GM18870 (cell line): ENCODE results near the gene CPN1.
"Not testable (repeated sequence)": the region's sequence is repeated elsewhere in the genome, so short reads cannot be mapped to it uniquely, and the experiment has no call there.

Experiments
- ATAC-seq: cut with Tn5 transposase; IDR thresholded peaks from one replicate; pipeline ENCODE4 v1.9.1; 2021; ENCODE audit warnings: moderate library complexity; ENCODE audit not compliant: unreplicated experiment

Gene CPN1

GRCh38 chr10:100081075-100082001, at the start of gene CPN1:
Gene CPN1, minus strand, starts transcription at chr10:100081869. Its CDS starts 244 bp downstream, at chr10:100081625.
- ATAC-seq: no peak

GRCh38 chr10:100130831-100131230, 49.2 kb upstream of the CPN1 start:
- no peak for ATAC-seq

- ATAC-seq: no peak
Measured at GRCh38 chr10:100129424-100129823, 47.8 kb upstream of the CPN1 start.

GRCh38 chr10:100128951-100129350, 47.3 kb upstream of the CPN1 start:
- no peak for ATAC-seq

GRCh38 chr10:100125335-100125734, 43.7 kb upstream of the CPN1 start:
- ATAC-seq: not testable (repeated sequence)

GRCh38 chr10:100124097-100124496, 42.4 kb upstream of the CPN1 start:
- ATAC-seq: no peak

GRCh38 chr10:100122780-100123179, 41.1 kb upstream of the CPN1 start:
- no peak for ATAC-seq

- no peak for ATAC-seq
Measured at GRCh38 chr10:100120550-100120949, 38.9 kb upstream of the CPN1 start.

GRCh38 chr10:100119726-100120125, 38.1 kb upstream of the CPN1 start:
- no peak for ATAC-seq

GRCh38 chr10:100114976-100115770, 33.5 kb upstream of the CPN1 start:
- no peak for ATAC-seq

GRCh38 chr10:100114460-100114859, 32.8 kb upstream of the CPN1 start:
- ATAC-seq: no peak

GRCh38 chr10:100109670-100110069, 28.0 kb upstream of the CPN1 start:
- ATAC-seq: no peak

GRCh38 chr10:100106865-100107264, 25.2 kb upstream of the CPN1 start:
- no peak for ATAC-seq

- ATAC-seq: no peak
Measured at GRCh38 chr10:100104300-100104699, 22.6 kb upstream of the CPN1 start.

GRCh38 chr10:100103581-100103980, 21.9 kb upstream of the CPN1 start:
- ATAC-seq: no peak

GRCh38 chr10:100101192-100102076, 19.8 kb upstream of the CPN1 start:
- ATAC-seq: no peak

GRCh38 chr10:100100651-100101184, 19.0 kb upstream of the CPN1 start:
- ATAC-seq: no peak

- ATAC-seq: no peak
Measured at GRCh38 chr10:100089241-100089640, 7.6 kb upstream of the CPN1 start.

GRCh38 chr10:100086708-100087107, 5.0 kb upstream of the CPN1 start:
- not testable (repeated sequence) for ATAC-seq

GRCh38 chr10:100085596-100085995, 3.9 kb upstream of the CPN1 start:
- no peak for ATAC-seq

- no peak for ATAC-seq
Measured at GRCh38 chr10:100083623-100084022, 2.0 kb upstream of the CPN1 start.
